HCT116 (cell line): ENCODE results near the gene HIRA. TPM values are rescaled to one million over a fixed set of nuclear protein-coding genes. Genes with fewer than 3 reads are reported as not detected.

Experiments
- ATAC-seq: fragments of 200-7000 bp; cut with Tn5 transposase; 2 replicates; pipeline ENCODE4 v1.9.1; 2020; ENCODE audit warnings: mild to moderate bottlenecking, moderate library complexity
- BruUV-seq: library from RNA; stranded (reverse); fragments of 400-500 nt; replicated peaks from 2 replicates; lab custom pipeline; 2021; lab: Mats Ljungman, UMichigan
- CTCF ChIA-PET: fragments of 300-600 bp; sonication (Branson Sonifier 250); formaldehyde crosslinking; loops from one replicate; lab custom pipeline; 2021; ENCODE audit warnings: antibody characterized with exemption; lab: Charles Lee
- POLR2A ChIA-PET: fragments of 300-600, 350-600 bp; sonication (Branson Sonifier 250); formaldehyde crosslinking; loops from one replicate; lab custom pipeline; 2021; ENCODE audit warnings: antibody characterized with exemption; lab: Charles Lee
- RAD21 ChIA-PET, 2 experiments: fragments of 300-600 bp; sonication (Branson Sonifier 250); formaldehyde crosslinking; loops; one replicate each; lab custom pipeline; 2023; ENCODE audit warnings: low total read pairs in 2 of 2; ENCODE audit not compliant: uncharacterized antibody in 2 of 2, unreplicated experiment in 2 of 2, low non-redundant PET in 1 of 2; lab: Charles Lee
- DNase-seq: peaks from one replicate; pipeline ENCODE4 v3.0.0-alpha.2; 2010; ENCODE audit warnings: low read depth, low spot score
- H2AFZ ChIP-seq: fragments of 200-600 bp; shearing (Covaris generic), sonication (generic); 2 replicates; pipeline ENCODE4 v1.6.1; 2017; ENCODE audit warnings: low read depth, mixed run types, mixed read lengths, antibody characterized with exemption, low read length; ENCODE audit not compliant: poor library complexity, severe bottlenecking
- H3K27ac ChIP-seq: 2 replicates; pipeline ENCODE4 v1.5.1; 2012; ENCODE audit warnings: low read depth, low read length
- H3K27me3 ChIP-seq: fragments of 200-600 bp; sonication (generic); 2 replicates; pipeline ENCODE4 v1.6.1; 2016; ENCODE audit warnings: mixed run types, low read length, mixed read lengths; ENCODE audit not compliant: insufficient read depth
- H3K36me3 ChIP-seq, 2 experiments: fragments of 200-500 bp in 1 of 2; fragments of 200-600 bp in 1 of 2; sonication (Bioruptor generic) in 1 of 2; sonication (generic) in 1 of 2; 2 replicates each; pipeline versions ENCODE4 v1.5.1 to v1.6.1; 2014 to 2016; ENCODE audit warnings: low read length in 2 of 2, inconsistent platforms in 1 of 2, mixed read lengths in 1 of 2, mixed run types in 1 of 2; ENCODE audit not compliant: insufficient read depth in 2 of 2, control insufficient read depth in 1 of 2
- H3K4me1 ChIP-seq, 2 experiments: fragments of 200-600 bp in 1 of 2; sonication (generic) in 1 of 2; 2 replicates each; pipeline versions ENCODE4 v1.5.1 to v1.6.1; 2012 to 2017; ENCODE audit warnings: low read length in 2 of 2, inconsistent platforms in 1 of 2, mild to moderate bottlenecking in 1 of 2, mixed read lengths in 1 of 2, mixed run types in 1 of 2, moderate library complexity in 1 of 2; ENCODE audit not compliant: insufficient read depth in 2 of 2, control insufficient read depth in 1 of 2
- H3K4me2 ChIP-seq: fragments of 200-600 bp; sonication (generic); 2 replicates; pipeline ENCODE4 v1.6.1; 2017; ENCODE audit warnings: mixed run types, low read length, mixed read lengths
- H3K4me3 ChIP-seq, 2 experiments: fragments of 200-600 bp in 1 of 2; sonication (generic) in 1 of 2; replicated peaks in 1 of 2; 2 replicates each; pipeline ENCODE4 v1.5.1; 2011 to 2016; ENCODE audit warnings: low read length in 2 of 2, control low read depth in 1 of 2, low read depth in 1 of 2, mild to moderate bottlenecking in 1 of 2, mixed read lengths in 1 of 2, mixed run types in 1 of 2
- H3K79me2 ChIP-seq: fragments of 200-600 bp; sonication (generic); 2 replicates; pipeline ENCODE4 v1.6.1; 2017; ENCODE audit warnings: mild to moderate bottlenecking, mixed run types, low read length, moderate library complexity, mixed read lengths; ENCODE audit not compliant: insufficient read depth
- H3K9ac ChIP-seq: fragments of 200-600 bp; sonication (generic); 2 replicates; pipeline ENCODE4 v1.6.1; 2016; ENCODE audit warnings: low read length, mixed read lengths
- H3K9me2 ChIP-seq: fragments of 200-600 bp; sonication (generic), shearing (Covaris generic); 2 replicates; pipeline ENCODE4 v1.6.1; 2017; ENCODE audit warnings: mixed run types, mild to moderate bottlenecking, moderate library complexity; ENCODE audit not compliant: insufficient read depth
- H3K9me3 ChIP-seq, 2 experiments: fragments of 200-500 bp in 1 of 2; fragments of 200-600 bp in 1 of 2; sonication (Bioruptor generic) in 1 of 2; sonication (generic) in 1 of 2; 2 replicates each; pipeline ENCODE4 v1.6.1; 2014 to 2017; ENCODE audit warnings: low read length in 2 of 2, mixed read lengths in 2 of 2, inconsistent platforms in 1 of 2, low read depth in 1 of 2, mild to moderate bottlenecking in 1 of 2, mixed run types in 1 of 2, moderate library complexity in 1 of 2; ENCODE audit not compliant: control insufficient read depth in 1 of 2, insufficient read depth in 1 of 2
- H4K20me1 ChIP-seq: fragments of 200-600 bp; sonication (generic), shearing (Covaris generic); 2 replicates; pipeline ENCODE4 v1.6.1; 2017; ENCODE audit warnings: mixed run types, mild to moderate bottlenecking, moderate library complexity; ENCODE audit not compliant: insufficient read depth
- CBX3 ChIP-seq: IDR thresholded peaks from 2 replicates; pipeline ENCODE4 v1.6.1; 2012; ENCODE audit warnings: low read depth
- CEBPB ChIP-seq: IDR thresholded peaks from 2 replicates; pipeline ENCODE4 v1.6.1; 2012; ENCODE audit warnings: low read depth
- EGR1 ChIP-seq: IDR thresholded peaks from 2 replicates; pipeline ENCODE4 v1.6.1; 2012; ENCODE audit warnings: low read depth
- ELF1 ChIP-seq: IDR thresholded peaks from 2 replicates; pipeline ENCODE4 v1.6.1; 2012; ENCODE audit warnings: low read depth, borderline replicate concordance
- EZH2 ChIP-seq: fragments of 200-600 bp; sonication (generic); IDR thresholded peaks from 2 replicates; pipeline ENCODE4 v1.6.1; 2017; ENCODE audit warnings: antibody characterized with exemption, mixed run types
- EZH2phosphoT487 ChIP-seq: fragments of 200-600 bp; IDR thresholded peaks from 2 replicates; pipeline ENCODE4 v1.6.1; 2018; ENCODE audit warnings: antibody characterized with exemption, borderline replicate concordance
- JUND ChIP-seq: IDR thresholded peaks from 2 replicates; pipeline ENCODE4 v1.6.1; 2012
- MAX ChIP-seq: IDR thresholded peaks from 2 replicates; pipeline ENCODE4 v1.6.1; 2012
- POLR2A ChIP-seq: IDR thresholded peaks from 2 replicates; pipeline ENCODE4 v1.7.0; 2011; ENCODE audit warnings: borderline replicate concordance; ENCODE audit not compliant: insufficient read depth, insufficient read length; ENCODE audit errors: extremely low read depth
- POLR2AphosphoS5 ChIP-seq: IDR thresholded peaks from 2 replicates; pipeline ENCODE4 v1.6.1; 2011; ENCODE audit warnings: mild to moderate bottlenecking, low read depth, low read length, moderate library complexity
- RAD21 ChIP-seq: IDR thresholded peaks from 2 replicates; pipeline ENCODE4 v1.6.1; 2012; ENCODE audit warnings: low read depth, mild to moderate bottlenecking
- SIN3A ChIP-seq: IDR thresholded peaks from 2 replicates; pipeline ENCODE4 v1.6.1; 2012; ENCODE audit warnings: low read depth
- SRF ChIP-seq: IDR thresholded peaks from 2 replicates; pipeline ENCODE4 v1.6.1; 2012; ENCODE audit warnings: low read depth
- TCF7L2 ChIP-seq: IDR thresholded peaks from 2 replicates; pipeline ENCODE4 v1.7.0; 2011; ENCODE audit warnings: borderline replicate concordance, inconsistent platforms; ENCODE audit not compliant: insufficient read depth, insufficient read length; ENCODE audit errors: extremely low read depth
- YY1 ChIP-seq: IDR thresholded peaks from 2 replicates; pipeline ENCODE4 v1.6.1; 2011; ENCODE audit warnings: low read length, low read depth, moderate library complexity, mild to moderate bottlenecking; ENCODE audit not compliant: insufficient replicate concordance; ENCODE audit errors: extremely low read depth
- ZFX ChIP-seq: fragments of 450-650 bp; IDR thresholded peaks from 2 replicates; pipeline ENCODE4 v1.6.1; 2017
- intact Hi-C: fragments of 100-400 bp; cut with micrococcal nuclease; formaldehyde crosslinking; loops from 2 replicates; pipeline ENCODE4 v1.10.0; 2022
- total RNA-seq: library from RNA; stranded (reverse); gene quantifications from one replicate; pipeline ENCODE4 v1.2.1, GENCODE V29; 2021; ENCODE audit not compliant: unreplicated experiment
- TF ChIP-seq, protein P1 (sequence below): IDR thresholded peaks from 2 replicates; pipeline ENCODE4 v1.6.1; 2012; ENCODE audit warnings: low read depth

Gene HIRA
- total RNA-seq, 1 experiment from 2014 or later, result 30.6 TPM

DNA sequence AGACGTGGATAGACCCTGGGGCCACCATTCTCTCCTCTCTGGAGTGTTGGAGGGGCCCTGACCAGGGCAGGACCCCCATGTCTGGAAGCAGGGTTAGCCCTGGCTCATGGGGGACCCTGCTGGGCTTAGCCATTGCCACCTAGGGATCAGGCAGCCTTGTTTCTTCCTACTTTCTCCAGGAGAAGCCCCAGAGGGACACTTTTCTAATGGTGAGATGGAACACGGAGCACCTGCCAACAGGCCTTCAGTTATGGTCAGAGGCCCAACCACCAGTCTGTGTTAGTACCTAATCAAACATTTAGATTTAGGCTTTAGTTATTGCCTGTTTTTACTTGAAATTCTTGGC is 17.9 kb upstream of the HIRA start:
- Histone ChIP-seq H3K9ac (no peak overlapping the region), H3K36me3 (peaks cover 29 to 31% of the 10 kb centered on the region in 2 experiments; a peak in 3 of 4 replicates)
- BruUV-seq, result no TSS peak

GRCh38 chr22:19448739-19449421 is 17.3 kb upstream of the HIRA start:
- peaks cover 15 to 16% of the 10 kb centered on the region in 2 experiments for H3K4me1 ChIP-seq
- POLR2A ChIA-PET, result no interaction called here
- H2AFZ ChIP-seq, result no peak overlapping the region
- no peak overlapping the region for H3K27ac ChIP-seq
- no peak overlapping the region for H3K9ac ChIP-seq
- CTCF ChIA-PET, result no interaction called here
- no peaks in the 10 kb centered on the region for H3K9me3 ChIP-seq
- BruUV-seq, result no TSS peak
- no peak for DNase-seq
- H3K9me2 ChIP-seq, result no peaks in the 10 kb centered on the region
- intact Hi-C loops, result no loop called here
- no peaks in the 10 kb centered on the region for H4K20me1 ChIP-seq
- H3K4me3 ChIP-seq, result no peak overlapping the region
- H3K36me3 ChIP-seq, result peaks cover 28 to 29% of the 10 kb centered on the region in 2 experiments; a peak in 3 of 4 replicates
- no peak for ATAC-seq
- peaks cover 36% of the 10 kb centered on the region for H3K79me2 ChIP-seq
- no peaks in the 10 kb centered on the region for H3K27me3 ChIP-seq
- H3K4me2 ChIP-seq, result no peak overlapping the region
- RAD21 ChIA-PET, result no interaction called here
- TF ChIP-seq POLR2A (no peak), SIN3A (no peak), EZH2 (no peak), JUND (no peak), TCF7L2 (no peak), RAD21 (no peak), CEBPB (no peak), CBX3 (no peak), ZFX (no peak), YY1 (no peak), ELF1 (no peak), MAX (no peak)
- TF ChIP-seq, protein P1, sequence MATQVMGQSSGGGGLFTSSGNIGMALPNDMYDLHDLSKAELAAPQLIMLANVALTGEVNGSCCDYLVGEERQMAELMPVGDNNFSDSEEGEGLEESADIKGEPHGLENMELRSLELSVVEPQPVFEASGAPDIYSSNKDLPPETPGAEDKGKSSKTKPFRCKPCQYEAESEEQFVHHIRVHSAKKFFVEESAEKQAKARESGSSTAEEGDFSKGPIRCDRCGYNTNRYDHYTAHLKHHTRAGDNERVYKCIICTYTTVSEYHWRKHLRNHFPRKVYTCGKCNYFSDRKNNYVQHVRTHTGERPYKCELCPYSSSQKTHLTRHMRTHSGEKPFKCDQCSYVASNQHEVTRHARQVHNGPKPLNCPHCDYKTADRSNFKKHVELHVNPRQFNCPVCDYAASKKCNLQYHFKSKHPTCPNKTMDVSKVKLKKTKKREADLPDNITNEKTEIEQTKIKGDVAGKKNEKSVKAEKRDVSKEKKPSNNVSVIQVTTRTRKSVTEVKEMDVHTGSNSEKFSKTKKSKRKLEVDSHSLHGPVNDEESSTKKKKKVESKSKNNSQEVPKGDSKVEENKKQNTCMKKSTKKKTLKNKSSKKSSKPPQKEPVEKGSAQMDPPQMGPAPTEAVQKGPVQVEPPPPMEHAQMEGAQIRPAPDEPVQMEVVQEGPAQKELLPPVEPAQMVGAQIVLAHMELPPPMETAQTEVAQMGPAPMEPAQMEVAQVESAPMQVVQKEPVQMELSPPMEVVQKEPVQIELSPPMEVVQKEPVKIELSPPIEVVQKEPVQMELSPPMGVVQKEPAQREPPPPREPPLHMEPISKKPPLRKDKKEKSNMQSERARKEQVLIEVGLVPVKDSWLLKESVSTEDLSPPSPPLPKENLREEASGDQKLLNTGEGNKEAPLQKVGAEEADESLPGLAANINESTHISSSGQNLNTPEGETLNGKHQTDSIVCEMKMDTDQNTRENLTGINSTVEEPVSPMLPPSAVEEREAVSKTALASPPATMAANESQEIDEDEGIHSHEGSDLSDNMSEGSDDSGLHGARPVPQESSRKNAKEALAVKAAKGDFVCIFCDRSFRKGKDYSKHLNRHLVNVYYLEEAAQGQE, result no peak

More for the DNA sequence above, 17.9 kb upstream of the HIRA start:
- POLR2A ChIA-PET, result no interaction called here
- Histone ChIP-seq H3K4me1 (peaks cover 15 to 16% of the 10 kb centered on the region in 2 experiments), H3K79me2 (peaks cover 31% of the 10 kb centered on the region), H3K27ac (no peak overlapping the region), H2AFZ (no peak overlapping the region), H4K20me1 (no peaks in the 10 kb centered on the region)
- intact Hi-C loops, result no loop called here
- no peak for ATAC-seq
- CTCF ChIA-PET, result no interaction called here
- TF ChIP-seq EZH2phosphoT487 (no peak), SRF (no peak), MAX (no peak), EZH2 (no peak), POLR2AphosphoS5 (no peak), ELF1 (no peak), RAD21 (no peak), SIN3A (no peak), EGR1 (no peak), POLR2A (no peak), YY1 (no peak)
- TF ChIP-seq, all 23 proteins: peak for 0
- Histone ChIP-seq H3K9me2 (no peaks in the 10 kb centered on the region), H3K27me3 (no peaks in the 10 kb centered on the region), H3K9me3 (no peaks in the 10 kb centered on the region), H3K4me3 (no peak overlapping the region), H3K4me2 (no peak overlapping the region)
- DNase-seq, result no peak
- RAD21 ChIA-PET, result no interaction called here
